Neuronal stem cell (in vitro differentiated cells): Measurements from ENCODE around the gene RSPO3.

Source experiments
- DNase-seq: peaks from one replicate; pipeline ENCODE4 v3.0.0-alpha.2; 2013; ENCODE audit warnings: low spot score
- H2AFZ ChIP-seq: one replicate; pipeline ENCODE4 v1.6.1; 2013; ENCODE audit warnings: mild to moderate bottlenecking, low read length, inconsistent platforms
- H2AK5ac ChIP-seq: 2 replicates; pipeline ENCODE4 v1.6.1; 2013; ENCODE audit warnings: low read depth, mild to moderate bottlenecking, inconsistent platforms, low read length, moderate library complexity, mixed read lengths
- H2BK120ac ChIP-seq: 2 replicates; pipeline ENCODE4 v1.6.1; 2013; ENCODE audit warnings: low read depth, mild to moderate bottlenecking, inconsistent platforms, low read length, moderate library complexity, mixed read lengths
- H2BK12ac ChIP-seq: one replicate; pipeline ENCODE4 v1.6.1; 2013; ENCODE audit warnings: low read length, inconsistent platforms
- H2BK15ac ChIP-seq: 2 replicates; pipeline ENCODE4 v1.6.1; 2013; ENCODE audit warnings: mild to moderate bottlenecking, low read length, inconsistent platforms, mixed read lengths
- H2BK5ac ChIP-seq: one replicate; pipeline ENCODE4 v1.6.1; 2013; ENCODE audit warnings: inconsistent platforms, mild to moderate bottlenecking, low read length, moderate library complexity
- H3K14ac ChIP-seq: one replicate; pipeline ENCODE4 v1.6.1; 2013; ENCODE audit warnings: low read length, inconsistent platforms
- H3K18ac ChIP-seq: 2 replicates; pipeline ENCODE4 v1.6.1; 2013; ENCODE audit warnings: low read length, inconsistent platforms
- H3K23ac ChIP-seq: 2 replicates; pipeline ENCODE4 v1.6.1; 2013; ENCODE audit warnings: low read depth, mild to moderate bottlenecking, mixed read lengths, low read length, inconsistent platforms; ENCODE audit not compliant: poor library complexity
- H3K27ac ChIP-seq: replicated peaks from 3 replicates; pipeline ENCODE4 v1.5.1; 2013; ENCODE audit warnings: low read length, inconsistent platforms
- H3K27me3 ChIP-seq, 3 experiments: 2 replicates each; pipeline ENCODE4 v1.6.1; 2013; ENCODE audit warnings: low read length in 3 of 3, mild to moderate bottlenecking in 2 of 3, inconsistent platforms in 1 of 3, low read depth in 1 of 3, mixed read lengths in 1 of 3, moderate library complexity in 1 of 3; ENCODE audit not compliant: control insufficient read depth in 3 of 3, insufficient read depth in 3 of 3
- H3K36me3 ChIP-seq, 2 donors: replicated peaks in 1 of 2; 2 replicates each; pipeline ENCODE4 v1.6.1; 2013; ENCODE audit warnings: low read length in 2 of 2; ENCODE audit not compliant: control insufficient read depth in 2 of 2, insufficient read depth in 2 of 2
- H3K4ac ChIP-seq: 2 replicates; pipeline ENCODE4 v1.6.1; 2013; ENCODE audit warnings: inconsistent platforms, mild to moderate bottlenecking, low read length, moderate library complexity
- H3K4me1 ChIP-seq, 2 donors: 1 replicate in 1 of 2; 2 replicates in 1 of 2; pipeline ENCODE4 v1.6.1; 2013; ENCODE audit warnings: low read length in 2 of 2, low read depth in 1 of 2; ENCODE audit not compliant: control insufficient read depth in 2 of 2, insufficient read depth in 1 of 2
- H3K4me2 ChIP-seq: one replicate; pipeline ENCODE4 v1.6.1; 2013; ENCODE audit warnings: mild to moderate bottlenecking, low read length, inconsistent platforms; ENCODE audit not compliant: insufficient read depth, poor library complexity, severe bottlenecking
- H3K4me3 ChIP-seq, 2 donors: 2 replicates each; pipeline ENCODE4 v1.5.1; 2013; ENCODE audit warnings: low read length in 2 of 2, mild to moderate bottlenecking in 2 of 2, inconsistent platforms in 1 of 2, moderate library complexity in 1 of 2
- H3K79me1 ChIP-seq: one replicate; pipeline ENCODE4 v1.6.1; 2013; ENCODE audit warnings: low read depth, mild to moderate bottlenecking, inconsistent platforms, low read length, moderate library complexity
- H3K9ac ChIP-seq: one replicate; pipeline ENCODE4 v1.6.1; 2013; ENCODE audit warnings: mild to moderate bottlenecking, low read depth, low read length, inconsistent platforms; ENCODE audit not compliant: poor library complexity
- H3K9me3 ChIP-seq, 2 donors: replicated peaks in 1 of 2; 2 replicates each; pipeline versions ENCODE3 to v1.6.1; 2013; ENCODE audit warnings: low read length in 2 of 2, mild to moderate bottlenecking in 2 of 2, inconsistent platforms in 1 of 2, low read depth in 1 of 2, mixed read lengths in 1 of 2, moderate library complexity in 1 of 2; ENCODE audit not compliant: control insufficient read depth in 2 of 2, insufficient read depth in 1 of 2
- H4K8ac ChIP-seq: one replicate; pipeline ENCODE4 v1.6.1; 2013; ENCODE audit warnings: low read depth, mild to moderate bottlenecking, inconsistent platforms, low read length, moderate library complexity
- H4K91ac ChIP-seq: one replicate; pipeline ENCODE4 v1.6.1; 2013; ENCODE audit warnings: low read length, low read depth, mild to moderate bottlenecking, inconsistent platforms; ENCODE audit not compliant: poor library complexity
- WGBS, 2 donors: extraction: QIAGEN DNeasy Blood & Tissue Kit; methylation state at CpG; one replicate each; pipeline ENCODE4 v1.1.7; 2013; ENCODE audit warnings: missing lambda C conversion rate in 2 of 2, mixed read lengths in 1 of 2; ENCODE audit not compliant: insufficient read length in 2 of 2, insufficient replicate concordance in 1 of 2; ENCODE audit errors: extremely low coverage in 2 of 2; 5-methylcytosine and 5-hydroxymethylcytosine counted together

Gene RSPO3

DNA sequence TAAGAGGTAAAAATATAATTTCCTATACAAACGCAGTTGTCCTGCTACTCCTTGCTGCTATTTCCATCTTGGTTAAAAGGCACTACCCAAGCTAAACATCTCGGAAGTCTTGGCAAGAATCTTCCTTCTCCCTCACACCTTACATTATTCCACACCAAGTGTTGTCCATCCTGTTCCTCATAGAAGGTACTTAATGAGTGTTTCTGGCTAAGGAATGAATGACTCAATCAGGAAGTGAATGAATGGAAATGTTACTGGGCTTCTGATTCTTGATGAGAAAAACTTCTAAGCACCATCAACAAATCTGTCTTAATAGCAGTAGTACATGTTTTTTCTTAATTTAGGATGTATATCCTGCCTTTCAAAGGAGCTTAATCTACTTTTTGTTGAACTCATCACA, 40.6 kb upstream of the RSPO3 start:
- no peak overlapping the region for H2AK5ac ChIP-seq
- H3K23ac ChIP-seq: no peak overlapping the region
- H3K36me3 ChIP-seq: no peaks in the 10 kb centered on the region
- no peak overlapping the region for H3K4ac ChIP-seq
- no peak overlapping the region for H2BK15ac ChIP-seq
- H2BK5ac ChIP-seq: no peak overlapping the region
- H4K91ac ChIP-seq: no peak overlapping the region
- H3K4me2 ChIP-seq: no peak overlapping the region
- no peak overlapping the region for H3K14ac ChIP-seq
- no peak for DNase-seq
- no peak overlapping the region for H3K4me3 ChIP-seq
- H3K27ac ChIP-seq: no peak overlapping the region
- no peaks in the 10 kb centered on the region for H3K9me3 ChIP-seq
- H3K27me3 ChIP-seq: no peaks in the 10 kb centered on the region
- H2BK12ac ChIP-seq: no peak overlapping the region
- H3K4me1 ChIP-seq: no peaks in the 10 kb centered on the region
- no peak overlapping the region for H3K9ac ChIP-seq
- H2BK120ac ChIP-seq: no peak overlapping the region
- H3K18ac ChIP-seq: no peak overlapping the region
- no peak overlapping the region for H4K8ac ChIP-seq
- no CpG with 5 or more reads among the region's 2 CpGs for WGBS, 2 donors
- H2AFZ ChIP-seq: no peak overlapping the region
- H3K79me1 ChIP-seq: no peaks in the 10 kb centered on the region

DNA sequence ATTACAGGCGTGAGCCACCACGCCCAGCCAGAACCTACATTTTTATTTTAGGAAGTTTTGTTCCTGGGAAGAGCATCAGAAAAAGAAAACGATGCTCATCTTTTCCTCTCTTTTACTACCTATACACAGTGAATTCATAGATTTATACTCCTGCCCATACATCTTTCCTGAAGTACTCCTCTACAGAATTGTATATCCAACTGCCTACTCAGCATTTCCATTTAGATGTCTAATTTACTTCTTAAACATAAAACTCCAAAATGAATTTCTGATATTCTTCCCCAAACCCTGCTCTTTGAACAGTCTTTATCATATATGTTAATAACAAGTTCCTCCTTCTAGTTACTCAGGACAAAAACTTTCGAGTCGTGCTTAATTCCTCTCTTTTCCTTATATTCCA, 39.8 kb upstream of the RSPO3 start:
- H2BK12ac ChIP-seq: no peak overlapping the region
- H3K27ac ChIP-seq: no peak overlapping the region
- no peak overlapping the region for H3K18ac ChIP-seq
- no peak overlapping the region for H2BK5ac ChIP-seq
- no peak overlapping the region for H4K91ac ChIP-seq
- no peaks in the 10 kb centered on the region for H3K9me3 ChIP-seq
- H3K14ac ChIP-seq: no peak overlapping the region
- H3K36me3 ChIP-seq: no peaks in the 10 kb centered on the region
- DNase-seq: no peak
- no peak overlapping the region for H2AFZ ChIP-seq
- no CpG with 5 or more reads among the region's 5 CpGs for WGBS, 2 donors
- H3K23ac ChIP-seq: no peak overlapping the region
- H4K8ac ChIP-seq: no peak overlapping the region
- H2AK5ac ChIP-seq: no peak overlapping the region
- no peak overlapping the region for H3K4me3 ChIP-seq
- no peak overlapping the region for H3K4me2 ChIP-seq
- no peaks in the 10 kb centered on the region for H3K79me1 ChIP-seq
- no peaks in the 10 kb centered on the region for H3K27me3 ChIP-seq
- no peaks in the 10 kb centered on the region for H3K4me1 ChIP-seq
- no peak overlapping the region for H3K4ac ChIP-seq
- H3K9ac ChIP-seq: no peak overlapping the region
- H2BK15ac ChIP-seq: no peak overlapping the region
- no peak overlapping the region for H2BK120ac ChIP-seq

- Histone ChIP-seq H3K27me3 (no peaks in the 10 kb centered on the region), H3K9me3 (no peaks in the 10 kb centered on the region), H2AFZ (peak overlapping the region; percentile 11), H3K4me3 (no peak overlapping the region), H3K9ac (no peak overlapping the region), H4K91ac (no peak overlapping the region), H3K79me1 (no peaks in the 10 kb centered on the region), H3K4me2 (no peak overlapping the region), H3K36me3 (no peaks in the 10 kb centered on the region), H3K27ac (no peak overlapping the region), H4K8ac (no peak overlapping the region), H3K18ac (no peak overlapping the region), H2BK120ac (no peak overlapping the region), H3K23ac (no peak overlapping the region), H3K14ac (no peak overlapping the region), H3K4ac (no peak overlapping the region), H2BK5ac (no peak overlapping the region), H2AK5ac (no peak overlapping the region), H3K4me1 (no peaks in the 10 kb centered on the region), H2BK15ac (no peak overlapping the region), H2BK12ac (no peak overlapping the region)
- no peak for DNase-seq
Measured at GRCh38 chr6:127079681-127080080, 38.8 kb upstream of the RSPO3 start.

GRCh38 chr6:127080081-127080480, 38.4 kb upstream of the RSPO3 start:
- no peak overlapping the region for H2BK5ac ChIP-seq
- H2AFZ ChIP-seq: peak overlapping the region; percentile 11
- no peak overlapping the region for H4K8ac ChIP-seq
- H3K4me1 ChIP-seq: no peaks in the 10 kb centered on the region
- no peak overlapping the region for H2AK5ac ChIP-seq
- no peak overlapping the region for H3K4me2 ChIP-seq
- H3K23ac ChIP-seq: no peak overlapping the region
- H2BK12ac ChIP-seq: no peak overlapping the region
- H3K4ac ChIP-seq: no peak overlapping the region
- no peak overlapping the region for H4K91ac ChIP-seq
- no peak overlapping the region for H3K9ac ChIP-seq
- no peak overlapping the region for H3K14ac ChIP-seq
- H3K27ac ChIP-seq: no peak overlapping the region
- no peaks in the 10 kb centered on the region for H3K27me3 ChIP-seq
- no peaks in the 10 kb centered on the region for H3K79me1 ChIP-seq
- H3K9me3 ChIP-seq: no peaks in the 10 kb centered on the region
- no peak overlapping the region for H2BK15ac ChIP-seq
- no peak for DNase-seq
- WGBS, 2 donors: no CpG with 5 or more reads among the region's 3 CpGs
- no peaks in the 10 kb centered on the region for H3K36me3 ChIP-seq
- H2BK120ac ChIP-seq: no peak overlapping the region
- H3K18ac ChIP-seq: no peak overlapping the region
- H3K4me3 ChIP-seq: no peak overlapping the region
